IPS DF 4.7 (cell line): ENCODE measurements around the gene MYZAP.
A peak's percentile ranks its signal among the peaks of the same experiment; 100 is the strongest.

Experiments
- DNase-seq: peaks from one replicate; pipeline ENCODE4 v3.0.0-alpha.2; 2013; ENCODE audit warnings: low spot score; ENCODE audit errors: extremely low read depth

The MYZAP gene

GRCh38 chr15:57694279-57694678, 102.6 kb downstream of the MYZAP start:
- DNase-seq = no peak

- DNase-seq = no peak
Measured at GRCh38 chr15:57696146-57696545, 104.4 kb downstream of the MYZAP start.

GRCh38 chr15:57697588-57697987, 105.9 kb downstream of the MYZAP start:
- DNase-seq = no peak

- DNase-seq = no peak
Measured at GRCh38 chr15:57698243-57698642, 106.5 kb downstream of the MYZAP start.

- DNase-seq = no peak
Measured at GRCh38 chr15:57698991-57699390, 107.3 kb downstream of the MYZAP start.

- no peak for DNase-seq
Measured at GRCh38 chr15:57703387-57703786, 111.7 kb downstream of the MYZAP start.

GRCh38 chr15:57704441-57704840, 112.7 kb downstream of the MYZAP start:
- no peak for DNase-seq

- DNase-seq = no peak
Measured at GRCh38 chr15:57705746-57706404, 114.2 kb downstream of the MYZAP start.

- peak; percentile 81 for DNase-seq
Measured at GRCh38 chr15:57706405-57707209, 114.9 kb downstream of the MYZAP start, which contains the start of gene POLR2M. POLR2M (plus strand) TSS chr15:57706714; CDS start chr15:57706843, 129 bp downstream.

GRCh38 chr15:57708047-57708446, 116.3 kb downstream of the MYZAP start:
- DNase-seq = no peak

GRCh38 chr15:57718309-57718708, 126.6 kb downstream of the MYZAP start:
- DNase-seq = no peak

GRCh38 chr15:57720867-57721266, 129.2 kb downstream of the MYZAP start:
- DNase-seq = no peak

- DNase-seq = no peak
Measured at GRCh38 chr15:57726411-57726810, 134.7 kb downstream of the MYZAP start.

GRCh38 chr15:57727031-57727430, 135.3 kb downstream of the MYZAP start:
- no peak for DNase-seq

GRCh38 chr15:57728436-57728835, 136.7 kb downstream of the MYZAP start:
- no peak for DNase-seq

GRCh38 chr15:57730876-57731275, 139.2 kb downstream of the MYZAP start:
- DNase-seq = no peak

GRCh38 chr15:57731530-57732103, 139.9 kb downstream of the MYZAP start:
- DNase-seq = no peak

GRCh38 chr15:57732526-57733331, 141.0 kb downstream of the MYZAP start:
- DNase-seq = no peak

GRCh38 chr15:57734860-57735259, 143.2 kb downstream of the MYZAP start:
- no peak for DNase-seq
